Measurements from ENCODE around the gene VEPH1. TPM values are rescaled to one million over a fixed set of nuclear protein-coding genes. Genes with fewer than 3 reads are reported as not detected.
A peak's percentile ranks its signal among the peaks of the same experiment; 100 is the strongest.

The VEPH1 gene
- total RNA-seq, 1 donor from 2014 or later, result 8.8 TPM

GRCh38 chr3:157249606-157250005 lies 253.6 kb downstream of the VEPH1 start:
- Mint-ChIP-seq H3K9me3 (peaks cover 8% of the 10 kb centered on the region), H3K36me3 (ENCODE audit: low read depth) (peaks cover 8% of the 10 kb centered on the region), H3K27me3 (ENCODE audit: low read depth) (no peaks in the 10 kb centered on the region), H3K27ac (ENCODE audit: unreplicated experiment) (peak overlapping the region; percentile 92), H3K4me1 (peaks cover 60% of the 10 kb centered on the region), H3K4me3 (peak overlapping the region; percentile 47)
- TF ChIP-seq CTCF (conservative IDR thresholded peaks at IDR 0.05), result no peak
- no peak for DNase-seq (ENCODE audit: low read depth, low spot score)

- TF ChIP-seq CTCF (conservative IDR thresholded peaks at IDR 0.05), result no peak
- Mint-ChIP-seq H3K36me3 (ENCODE audit: low read depth) (peaks cover 8% of the 10 kb centered on the region), H3K9me3 (peaks cover 8% of the 10 kb centered on the region), H3K27ac (ENCODE audit: unreplicated experiment) (peak overlapping the region; percentile 95), H3K27me3 (ENCODE audit: low read depth) (no peaks in the 10 kb centered on the region), H3K4me3 (peak overlapping the region; percentile 39), H3K4me1 (peaks cover 64% of the 10 kb centered on the region)
- DNase-seq (ENCODE audit: low read depth, low spot score), result no peak
These were observed 254.4 kb downstream of the VEPH1 start for GRCh38 chr3:157248590-157249422.

- H3K4me1 Mint-ChIP-seq, result peaks cover 58% of the 10 kb centered on the region
- DNase-seq (ENCODE audit: low read depth, low spot score), result no peak
- TF ChIP-seq CTCF (conservative IDR thresholded peaks at IDR 0.05), result no peak
- no peaks in the 10 kb centered on the region for H3K27me3 Mint-ChIP-seq (ENCODE audit: low read depth)
- peak overlapping the region; percentile 63 for H3K27ac Mint-ChIP-seq (ENCODE audit: unreplicated experiment)
- peaks cover 3% of the 10 kb centered on the region for H3K9me3 Mint-ChIP-seq
- peaks cover 2% of the 10 kb centered on the region for H3K36me3 Mint-ChIP-seq (ENCODE audit: low read depth)
- H3K4me3 Mint-ChIP-seq, result peak overlapping the region; percentile 25
These were observed 255.8 kb downstream of the VEPH1 start for GRCh38 chr3:157247391-157247790.

GRCh38 chr3:157242836-157243235 lies 260.4 kb downstream of the VEPH1 start:
- H3K4me1 Mint-ChIP-seq, result peaks cover 37% of the 10 kb centered on the region
- no peak overlapping the region for H3K27ac Mint-ChIP-seq (ENCODE audit: unreplicated experiment)
- H3K36me3 Mint-ChIP-seq (ENCODE audit: low read depth), result no peaks in the 10 kb centered on the region
- no peaks in the 10 kb centered on the region for H3K27me3 Mint-ChIP-seq (ENCODE audit: low read depth)
- H3K9me3 Mint-ChIP-seq, result no peaks in the 10 kb centered on the region
- no peak for DNase-seq (ENCODE audit: low read depth, low spot score)
- TF ChIP-seq CTCF (conservative IDR thresholded peaks at IDR 0.05), result no peak
- no peak overlapping the region for H3K4me3 Mint-ChIP-seq

- H3K27ac Mint-ChIP-seq (ENCODE audit: unreplicated experiment), result no peak overlapping the region
- DNase-seq (ENCODE audit: low read depth, low spot score), result no peak
- no peaks in the 10 kb centered on the region for H3K9me3 Mint-ChIP-seq
- TF ChIP-seq CTCF (conservative IDR thresholded peaks at IDR 0.05), result no peak
- H3K4me3 Mint-ChIP-seq, result no peak overlapping the region
- peaks cover 26% of the 10 kb centered on the region for H3K4me1 Mint-ChIP-seq
- H3K27me3 Mint-ChIP-seq (ENCODE audit: low read depth), result no peaks in the 10 kb centered on the region
- H3K36me3 Mint-ChIP-seq (ENCODE audit: low read depth), result no peaks in the 10 kb centered on the region
These were observed 261.6 kb downstream of the VEPH1 start for GRCh38 chr3:157241599-157241998.
